Ovary (tissue), 3 donors: ENCODE data around the gene TXNRD2.

Source experiments
- EP300 ChIP-seq: sonication (generic); formaldehyde crosslinking; IDR thresholded peaks from one replicate; pipeline ENCODE4 v1.6.1; 2017; ENCODE audit warnings: antibody characterized with exemption
- POLR2A ChIP-seq: fragments of 450-650 bp; IDR thresholded peaks from one replicate; pipeline ENCODE4 v1.6.1; 2017; ENCODE audit warnings: antibody characterized with exemption, mild to moderate bottlenecking, moderate library complexity
- TF ChIP-seq, protein P1 (sequence below), 3 donors: fragments of 450-650 bp in 2 of 3; fragments of 200-600 bp in 1 of 3; IDR thresholded peaks; one replicate each; pipeline versions ENCODE4 v1.5.1 to v1.8.0; 2016 to 2022; ENCODE audit warnings: antibody characterized with exemption in 3 of 3, mild to moderate bottlenecking in 1 of 3
- donor health status: DM: no; HTN: no; CAD: no.

DNA sequence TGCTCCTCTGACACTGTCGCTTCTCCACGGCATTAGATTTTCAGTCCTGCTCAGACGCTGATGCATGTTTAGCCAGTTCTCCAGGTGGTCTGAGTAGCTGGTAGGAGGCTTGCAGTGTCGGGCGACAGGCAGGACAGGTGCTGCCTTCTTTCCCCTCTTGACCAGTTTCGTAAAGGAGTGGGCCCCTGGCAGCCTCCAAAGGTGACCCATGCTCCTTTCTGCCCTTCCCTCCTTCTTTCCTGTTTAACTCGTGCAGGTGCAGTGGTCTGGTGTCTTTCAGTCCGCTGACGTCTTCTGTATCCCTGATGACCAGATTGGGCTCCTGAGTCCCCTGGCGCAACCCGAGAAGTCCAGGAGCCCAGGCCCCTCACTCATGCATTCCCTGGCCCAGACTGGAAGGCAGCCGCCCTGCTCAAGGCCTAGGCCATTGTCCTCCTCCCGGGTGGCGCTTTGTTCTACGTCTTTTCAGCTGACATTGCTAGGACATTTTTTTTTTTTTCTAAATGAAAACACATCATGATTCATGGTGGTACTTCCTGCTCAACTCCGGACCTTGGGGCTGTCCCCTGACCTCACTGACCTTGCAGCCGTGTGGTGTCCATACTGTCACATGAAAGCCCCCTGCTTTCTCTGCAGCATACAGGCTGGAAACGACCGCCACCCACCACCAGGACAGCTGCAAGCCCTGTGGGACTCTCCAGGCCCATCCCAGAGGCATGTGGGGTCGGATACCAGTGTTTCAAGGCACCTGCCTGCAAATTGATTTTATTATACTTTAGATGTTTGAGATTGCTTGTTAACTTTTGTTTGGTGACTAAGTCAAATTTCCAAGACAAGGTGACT is 25.5 kb upstream of the TXNRD2 start:
- TF ChIP-seq, protein P1, sequence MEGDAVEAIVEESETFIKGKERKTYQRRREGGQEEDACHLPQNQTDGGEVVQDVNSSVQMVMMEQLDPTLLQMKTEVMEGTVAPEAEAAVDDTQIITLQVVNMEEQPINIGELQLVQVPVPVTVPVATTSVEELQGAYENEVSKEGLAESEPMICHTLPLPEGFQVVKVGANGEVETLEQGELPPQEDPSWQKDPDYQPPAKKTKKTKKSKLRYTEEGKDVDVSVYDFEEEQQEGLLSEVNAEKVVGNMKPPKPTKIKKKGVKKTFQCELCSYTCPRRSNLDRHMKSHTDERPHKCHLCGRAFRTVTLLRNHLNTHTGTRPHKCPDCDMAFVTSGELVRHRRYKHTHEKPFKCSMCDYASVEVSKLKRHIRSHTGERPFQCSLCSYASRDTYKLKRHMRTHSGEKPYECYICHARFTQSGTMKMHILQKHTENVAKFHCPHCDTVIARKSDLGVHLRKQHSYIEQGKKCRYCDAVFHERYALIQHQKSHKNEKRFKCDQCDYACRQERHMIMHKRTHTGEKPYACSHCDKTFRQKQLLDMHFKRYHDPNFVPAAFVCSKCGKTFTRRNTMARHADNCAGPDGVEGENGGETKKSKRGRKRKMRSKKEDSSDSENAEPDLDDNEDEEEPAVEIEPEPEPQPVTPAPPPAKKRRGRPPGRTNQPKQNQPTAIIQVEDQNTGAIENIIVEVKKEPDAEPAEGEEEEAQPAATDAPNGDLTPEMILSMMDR (IDR thresholded peaks at IDR 0.05), result no peak
- no peak for TF ChIP-seq EP300
- no peak for TF ChIP-seq POLR2A
